ENCODE measurements around the gene CNEP1R1. TPM values are rescaled to one million over a fixed set of nuclear protein-coding genes. Genes with fewer than 3 reads are reported as not detected.

Gene CNEP1R1
- polyA plus RNA-seq, 2 of the 4 experiments (the other 2 are of a cell fraction), result 20.7 to 32.0 TPM

GRCh38 chr16:50025537-50025931 is 509 bp downstream of the CNEP1R1 start:
- ATAC-seq, result peak; percentile 25 to 42; a peak in 4 of 6 replicates
- CTCF ChIA-PET, result interaction anchor here (0.6 to 2.7 kb wide), 54 partner anchors 8 to 1624 kb away, joined by 3 to 43 read pairs (median 3); partner anchors contain the start of gene HEATR3
- Histone ChIP-seq H3K4me2 (peak overlapping the region; percentile 71), H3K4me1 (peaks cover 13% of the 10 kb centered on the region; the same call in 2 of the 3 replicates), H3K4me3 (peak overlapping the region; percentile 89), H3K27ac (peak overlapping the region; percentile 82 to 95), H3K9me3 (no peaks in the 10 kb centered on the region)
- 2% methylated on average over 17 of the region's 17 CpGs for WGBS (ENCODE audit: missing lambda C conversion rate)
- no peak for FAIRE-seq
- no peak for TF ChIP-seq GATA3 (IDR thresholded peaks at IDR 0.05; ENCODE audit: borderline replicate concordance)
- TF ChIP-seq, protein P1, sequence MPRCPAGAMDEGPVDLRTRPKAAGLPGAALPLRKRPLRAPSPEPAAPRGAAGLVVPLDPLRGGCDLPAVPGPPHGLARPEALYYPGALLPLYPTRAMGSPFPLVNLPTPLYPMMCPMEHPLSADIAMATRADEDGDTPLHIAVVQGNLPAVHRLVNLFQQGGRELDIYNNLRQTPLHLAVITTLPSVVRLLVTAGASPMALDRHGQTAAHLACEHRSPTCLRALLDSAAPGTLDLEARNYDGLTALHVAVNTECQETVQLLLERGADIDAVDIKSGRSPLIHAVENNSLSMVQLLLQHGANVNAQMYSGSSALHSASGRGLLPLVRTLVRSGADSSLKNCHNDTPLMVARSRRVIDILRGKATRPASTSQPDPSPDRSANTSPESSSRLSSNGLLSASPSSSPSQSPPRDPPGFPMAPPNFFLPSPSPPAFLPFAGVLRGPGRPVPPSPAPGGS (IDR thresholded peaks at IDR 0.05), result no peak
- TF ChIP-seq, protein P2, sequence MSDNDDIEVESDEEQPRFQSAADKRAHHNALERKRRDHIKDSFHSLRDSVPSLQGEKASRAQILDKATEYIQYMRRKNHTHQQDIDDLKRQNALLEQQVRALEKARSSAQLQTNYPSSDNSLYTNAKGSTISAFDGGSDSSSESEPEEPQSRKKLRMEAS (IDR thresholded peaks at IDR 0.05), result no peak
- TF ChIP-seq EP300 (IDR thresholded peaks at IDR 0.05), result no peak
- no peak for TF ChIP-seq RARB (CRISPR knock-in tag; IDR thresholded peaks at IDR 0.05)
- no peak for TF ChIP-seq HEYL (CRISPR knock-in tag; IDR thresholded peaks at IDR 0.05)
- TF ChIP-seq FOXS1 (CRISPR knock-in tag; IDR thresholded peaks at IDR 0.05), result no peak
- peak in 1 of 2 experiments; percentile 25 for DNase-seq (ENCODE audit: low read depth in 1 of 2, low spot score in 1 of 2)
- POLR2A ChIA-PET, result interaction anchor here (0.8 to 1.3 kb wide), 4 partner anchors 12 to 185 kb away, joined by 3 to 6 read pairs (median 5); partner anchors contain the start of gene HEATR3

DNA sequence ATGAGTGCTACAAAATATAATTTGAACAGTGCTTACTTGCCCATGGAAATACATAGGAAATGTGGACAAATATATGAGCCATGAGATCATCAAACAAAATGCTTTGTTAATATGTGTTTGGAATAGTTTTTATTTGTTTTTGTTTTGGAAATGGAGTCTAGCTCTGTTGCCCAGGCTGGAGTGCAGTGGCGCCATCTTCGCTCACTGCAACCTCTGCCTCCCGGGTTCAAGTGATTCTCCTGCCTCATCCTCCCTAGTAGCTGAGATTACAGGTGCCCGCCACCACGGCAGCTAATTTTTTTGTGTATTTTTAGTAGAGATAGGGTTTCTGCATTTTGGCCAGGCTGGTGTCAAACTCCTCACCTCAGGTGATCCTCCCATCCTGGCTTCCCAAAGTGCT is 2.8 kb downstream of the CNEP1R1 start:
- no peaks in the 10 kb centered on the region for H3K9me3 ChIP-seq
- FAIRE-seq (no peak), DNase-seq (ENCODE audit: low read depth in 1 of 2, low spot score in 1 of 2) (no peak), ATAC-seq (no peak)
- TF ChIP-seq RFX5 (IDR thresholded peaks at IDR 0.05), result no peak
- TF ChIP-seq HMGXB4 (CRISPR knock-in tag; IDR thresholded peaks at IDR 0.05; ENCODE audit: borderline replicate concordance), result no peak
- TF ChIP-seq SREBF2 (IDR thresholded peaks at IDR 0.05), result no peak
- TF ChIP-seq, protein P2 (IDR thresholded peaks at IDR 0.05), result no peak
- no peak for TF ChIP-seq EHMT2 (IDR thresholded peaks at IDR 0.05; ENCODE audit: low read depth)
- TF ChIP-seq EHF (CRISPR knock-in tag; IDR thresholded peaks at IDR 0.05), result no peak
- TF ChIP-seq RNF2 (IDR thresholded peaks at IDR 0.05; ENCODE audit: borderline replicate concordance, low read depth), result no peak
- TF ChIP-seq, protein P3, sequence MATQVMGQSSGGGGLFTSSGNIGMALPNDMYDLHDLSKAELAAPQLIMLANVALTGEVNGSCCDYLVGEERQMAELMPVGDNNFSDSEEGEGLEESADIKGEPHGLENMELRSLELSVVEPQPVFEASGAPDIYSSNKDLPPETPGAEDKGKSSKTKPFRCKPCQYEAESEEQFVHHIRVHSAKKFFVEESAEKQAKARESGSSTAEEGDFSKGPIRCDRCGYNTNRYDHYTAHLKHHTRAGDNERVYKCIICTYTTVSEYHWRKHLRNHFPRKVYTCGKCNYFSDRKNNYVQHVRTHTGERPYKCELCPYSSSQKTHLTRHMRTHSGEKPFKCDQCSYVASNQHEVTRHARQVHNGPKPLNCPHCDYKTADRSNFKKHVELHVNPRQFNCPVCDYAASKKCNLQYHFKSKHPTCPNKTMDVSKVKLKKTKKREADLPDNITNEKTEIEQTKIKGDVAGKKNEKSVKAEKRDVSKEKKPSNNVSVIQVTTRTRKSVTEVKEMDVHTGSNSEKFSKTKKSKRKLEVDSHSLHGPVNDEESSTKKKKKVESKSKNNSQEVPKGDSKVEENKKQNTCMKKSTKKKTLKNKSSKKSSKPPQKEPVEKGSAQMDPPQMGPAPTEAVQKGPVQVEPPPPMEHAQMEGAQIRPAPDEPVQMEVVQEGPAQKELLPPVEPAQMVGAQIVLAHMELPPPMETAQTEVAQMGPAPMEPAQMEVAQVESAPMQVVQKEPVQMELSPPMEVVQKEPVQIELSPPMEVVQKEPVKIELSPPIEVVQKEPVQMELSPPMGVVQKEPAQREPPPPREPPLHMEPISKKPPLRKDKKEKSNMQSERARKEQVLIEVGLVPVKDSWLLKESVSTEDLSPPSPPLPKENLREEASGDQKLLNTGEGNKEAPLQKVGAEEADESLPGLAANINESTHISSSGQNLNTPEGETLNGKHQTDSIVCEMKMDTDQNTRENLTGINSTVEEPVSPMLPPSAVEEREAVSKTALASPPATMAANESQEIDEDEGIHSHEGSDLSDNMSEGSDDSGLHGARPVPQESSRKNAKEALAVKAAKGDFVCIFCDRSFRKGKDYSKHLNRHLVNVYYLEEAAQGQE (IDR thresholded peaks at IDR 0.05), result no peak
- no peak for TF ChIP-seq POLR2A (IDR thresholded peaks at IDR 0.05; ENCODE audit: low read length)
- TF ChIP-seq, protein P4, sequence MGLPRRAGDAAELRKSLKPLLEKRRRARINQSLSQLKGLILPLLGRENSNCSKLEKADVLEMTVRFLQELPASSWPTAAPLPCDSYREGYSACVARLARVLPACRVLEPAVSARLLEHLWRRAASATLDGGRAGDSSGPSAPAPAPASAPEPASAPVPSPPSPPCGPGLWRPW (IDR thresholded peaks at IDR 0.05), result no peak
- TF ChIP-seq NPAS2 (CRISPR knock-in tag; IDR thresholded peaks at IDR 0.05; ENCODE audit: borderline replicate concordance), result no peak
- TF ChIP-seq JUNB (IDR thresholded peaks at IDR 0.05), result no peak
- no peak for TF ChIP-seq HDAC2 (IDR thresholded peaks at IDR 0.05)
- TF ChIP-seq, protein P5, sequence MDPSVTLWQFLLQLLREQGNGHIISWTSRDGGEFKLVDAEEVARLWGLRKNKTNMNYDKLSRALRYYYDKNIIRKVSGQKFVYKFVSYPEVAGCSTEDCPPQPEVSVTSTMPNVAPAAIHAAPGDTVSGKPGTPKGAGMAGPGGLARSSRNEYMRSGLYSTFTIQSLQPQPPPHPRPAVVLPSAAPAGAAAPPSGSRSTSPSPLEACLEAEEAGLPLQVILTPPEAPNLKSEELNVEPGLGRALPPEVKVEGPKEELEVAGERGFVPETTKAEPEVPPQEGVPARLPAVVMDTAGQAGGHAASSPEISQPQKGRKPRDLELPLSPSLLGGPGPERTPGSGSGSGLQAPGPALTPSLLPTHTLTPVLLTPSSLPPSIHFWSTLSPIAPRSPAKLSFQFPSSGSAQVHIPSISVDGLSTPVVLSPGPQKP (IDR thresholded peaks at IDR 0.05; ENCODE audit: low read depth, low read length), result no peak
- no peak for TF ChIP-seq FOXS1 (CRISPR knock-in tag; IDR thresholded peaks at IDR 0.05)
- TF ChIP-seq KDM5A (IDR thresholded peaks at IDR 0.05), result no peak
- no peak for TF ChIP-seq PBX3 (IDR thresholded peaks at IDR 0.05)
- no peak for TF ChIP-seq NR3C1 (IDR thresholded peaks at IDR 0.05)
- H3K4me3 ChIP-seq, result no peak overlapping the region
- H3K27ac ChIP-seq, result no peak overlapping the region
- H3K4me1 ChIP-seq, result peaks cover 13% of the 10 kb centered on the region; the same call in 2 of the 3 replicates
- ChIA-PET CTCF (no interaction called here), POLR2A (no interaction called here)
- H3K4me2 ChIP-seq, result no peak overlapping the region
- 92% methylated on average over 5 of the region's 5 CpGs for WGBS (ENCODE audit: missing lambda C conversion rate)
